GM12878 (cell line): Measurements from ENCODE around the gene ZMIZ1. TPM values are rescaled to one million over a fixed set of nuclear protein-coding genes. Genes with fewer than 3 reads are reported as not detected.

ENCODE experiments used
- ATAC-seq: fragments of 200-7000 bp; cut with Tn5 transposase; 3 replicates; pipeline ENCODE4 v1.9.1; 2020; ENCODE audit warnings: mild to moderate bottlenecking, moderate library complexity
- BruUV-seq: library from RNA; stranded (reverse); fragments of 400-500 nt; replicated peaks from 2 replicates; lab custom pipeline; 2021; lab: Mats Ljungman, UMichigan
- CTCF ChIA-PET: fragments of 300-600 bp; sonication (Branson Sonifier 250); formaldehyde crosslinking; extraction: SDS; loops from one replicate; lab custom pipeline; 2021; ENCODE audit warnings: inconsistent platforms; lab: Yijun Ruan, JAX
- POLR2A ChIA-PET: fragments of 350-600 bp; formaldehyde crosslinking; extraction: SDS; loops from one replicate; lab custom pipeline; 2021; ENCODE audit warnings: inconsistent platforms; lab: Charles Lee
- RAD21 ChIA-PET: fragments of 300-600 bp; sonication (Branson Sonifier 250); formaldehyde crosslinking; loops from one replicate; lab custom pipeline; 2023; ENCODE audit warnings: antibody characterized with exemption; ENCODE audit not compliant: unreplicated experiment; lab: Charles Lee
- SMC1A ChIA-PET: fragments of 300-600 bp; sonication (Branson Sonifier 250); formaldehyde crosslinking; loops from one replicate; lab custom pipeline; 2023; ENCODE audit not compliant: unreplicated experiment, uncharacterized antibody; lab: Charles Lee
- DNase-seq: peaks from one replicate; pipeline ENCODE4 v3.0.0-alpha.2; 2011; ENCODE audit warnings: low read depth, low spot score
- FAIRE-seq: peaks from 3 replicates; lab custom pipeline; 2011; peaks lifted over from hg19 to GRCh38; lab: Jason Lieb, UNC
- H2AFZ ChIP-seq: 2 replicates; pipeline ENCODE4 v1.6.0; 2011; ENCODE audit warnings: low read depth, low read length, control low read depth; ENCODE audit not compliant: control insufficient read depth
- H3K27ac ChIP-seq: 2 replicates; pipeline ENCODE4 v1.5.1; 2011; ENCODE audit warnings: control low read depth; ENCODE audit not compliant: control insufficient read depth, insufficient read depth
- H3K27me3 ChIP-seq, 2 experiments: replicated peaks in 1 of 2; 2 replicates each; pipeline versions ENCODE4 v1.6.0 to v1.6.1; 2011; ENCODE audit warnings: low read length in 1 of 2; ENCODE audit not compliant: control insufficient read depth in 2 of 2, insufficient read depth in 2 of 2
- H3K36me3 ChIP-seq, 2 experiments: 2 replicates each; pipeline ENCODE4 v1.5.1; 2011; ENCODE audit warnings: low read length in 1 of 2; ENCODE audit not compliant: control insufficient read depth in 2 of 2, insufficient read depth in 2 of 2
- H3K4me1 ChIP-seq: 2 replicates; pipeline ENCODE4 v1.6.1; 2011; ENCODE audit warnings: mild to moderate bottlenecking, low read length, moderate library complexity, mixed read lengths; ENCODE audit not compliant: control insufficient read depth, insufficient read depth
- H3K4me2 ChIP-seq: 2 replicates; pipeline ENCODE4 v1.6.0; 2011; ENCODE audit warnings: control low read depth; ENCODE audit not compliant: control insufficient read depth, insufficient read depth
- H3K4me3 ChIP-seq: fragments of 200-600 bp; sonication (generic); 2 replicates; pipeline ENCODE4 v1.5.1; 2016
- H3K79me2 ChIP-seq: 2 replicates; pipeline ENCODE4 v1.6.0; 2011; ENCODE audit warnings: low read length; ENCODE audit not compliant: control insufficient read depth, insufficient read depth
- H3K9ac ChIP-seq: 2 replicates; pipeline ENCODE4 v1.8.0; 2011; ENCODE audit warnings: low read length, control low read depth, mixed read lengths; ENCODE audit not compliant: control insufficient read depth, insufficient read depth
- H3K9me3 ChIP-seq: replicated peaks from 3 replicates; pipeline ENCODE4 v1.5.1; 2011; ENCODE audit warnings: mild to moderate bottlenecking, low read length; ENCODE audit not compliant: control insufficient read depth, insufficient read depth
- H4K20me1 ChIP-seq: 2 replicates; pipeline ENCODE4 v1.6.0; 2011; ENCODE audit not compliant: control insufficient read depth, insufficient read depth
- CHD2 ChIP-seq: IDR thresholded peaks from 2 replicates; pipeline ENCODE4 v1.6.1; 2011; ENCODE audit warnings: low read depth, low read length, improper control_type of control experiment, borderline replicate concordance
- HSF1 ChIP-seq: fragments of 150-350 bp; IDR thresholded peaks from 2 replicates; pipeline ENCODE4 v1.6.1; 2014; ENCODE audit warnings: mild to moderate bottlenecking, low read depth, low read length
- MTA3 ChIP-seq: IDR thresholded peaks from 2 replicates; pipeline ENCODE4 v1.6.1; 2012; ENCODE audit warnings: low read length, inconsistent platforms, borderline replicate concordance
- ZBTB11 ChIP-seq: fragments of 450-650 bp; formaldehyde crosslinking; IDR thresholded peaks from 2 replicates; pipeline ENCODE4 v1.5.0; 2022; ENCODE audit warnings: mild to moderate bottlenecking, missing genetic modification characterization
- ZNF24 ChIP-seq: fragments of 450-650 bp; IDR thresholded peaks from 2 replicates; pipeline ENCODE4 v1.6.1; 2017; ENCODE audit warnings: antibody characterized with exemption, mild to moderate bottlenecking
- WGBS: methylation state at CpG from one replicate; pipeline ENCODE4 v1.1.6; 2016; ENCODE audit warnings: low lambda C conversion rate; ENCODE audit not compliant: insufficient replicate concordance, insufficient coverage; ENCODE audit errors: missing lambda C conversion rate; 5-methylcytosine and 5-hydroxymethylcytosine counted together
- in situ Hi-C: fragments of 300-500 bp; cut with MboI; formaldehyde crosslinking; loops from 9 replicates; pipeline ENCODE4 v1.14.3; 2018; ENCODE audit warnings: mixed read lengths
- intact Hi-C: fragments of 100-400 bp; cut with micrococcal nuclease; formaldehyde crosslinking; loops from one replicate; pipeline ENCODE4 v1.14.2; 2022; ENCODE audit not compliant: unreplicated experiment
- polyA plus RNA-seq, 11 experiments: library from polyadenylated mRNA; depleted of rRNA in 4 of 11; unstranded in 6 of 11; stranded (reverse) in 5 of 11; fragments of >200 nt; fragmentation: Nextera tagmentation in 4 of 11; fragmentation: Illumina TruSeq in 1 of 11; extraction: Ambion mirVana in 4 of 11; extraction: Trizol in 1 of 11; gene quantifications; 1 replicate in 1 of 11; 2 replicates in 10 of 11; pipeline versions ENCODE4 v1.2.1 to v1.2.3, GENCODE V29; 2011 to 2016; ENCODE audit warnings: inconsistent platforms in 2 of 11, missing spikeins in 2 of 11, low read depth in 1 of 11
- total RNA-seq, 4 experiments: library from RNA; depleted of rRNA in 3 of 4; stranded (reverse); fragments of >200 nt in 3 of 4; fragmentation: Illumina TruSeq in 1 of 4; extraction: Trizol in 1 of 4; gene quantifications; 2 replicates each; pipeline versions ENCODE4 v1.2.1 to v1.2.3, GENCODE V29; 2013 to 2021

Gene ZMIZ1
- total and polyA plus RNA-seq, 10 of the 15 experiments (the other 5 are each of a cell fraction or from before 2014, with no cell fraction given): 3.1 to 82.3 (median 14.9) TPM

- TF ChIP-seq HSF1 (no peak), CHD2 (no peak), ZBTB11 (CRISPR knock-in tag) (no peak), ZNF24 (no peak)
Observed at GRCh38 chr10:79161557-79161956, 92.8 kb downstream of the ZMIZ1 start (continued).

- SMC1A ChIA-PET: no interaction called here
- CTCF ChIA-PET: no interaction called here
- in situ Hi-C loops (no loop called here), intact Hi-C loops (no loop called here)
- Histone ChIP-seq H3K4me3 (no peak overlapping the region), H3K27ac (no peak overlapping the region), H3K79me2 (no peaks in the 10 kb centered on the region), H3K27me3 (no peaks in the 10 kb centered on the region), H2AFZ (no peak overlapping the region), H3K4me1 (no peaks in the 10 kb centered on the region; the same call in 1 of the 2 replicates), H3K36me3 (no peaks in the 10 kb centered on the region), H3K9me3 (no peaks in the 10 kb centered on the region), H4K20me1 (no peaks in the 10 kb centered on the region), H3K4me2 (no peak overlapping the region), H3K9ac (no peak overlapping the region)
- BruUV-seq: no TSS peak
- 8% methylated on average over 12 of the region's 12 CpGs for WGBS
- DNase-seq (no peak), ATAC-seq (no peak), FAIRE-seq (no peak)
- RAD21 ChIA-PET: no interaction called here
- TF ChIP-seq MTA3: no peak
- POLR2A ChIA-PET: no interaction called here
Observed at GRCh38 chr10:79162022-79162421, 93.3 kb downstream of the ZMIZ1 start.
